Thyroid gland (tissue), 4 donors: ENCODE measurements around the gene B4GALT5.
"Not testable (repeated sequence)": the region's sequence is repeated elsewhere in the genome, so short reads cannot be mapped to it uniquely, and the experiment has no call there.

Source experiments
- CTCF ChIP-seq, 6 experiments: fragments of 200-600 bp in 3 of 6; fragments of 450-650 bp in 3 of 6; sonication (generic) in 3 of 6; IDR thresholded peaks; one replicate each; pipeline ENCODE4 v1.5.1; 2016 to 2019; ENCODE audit warnings: antibody characterized with exemption in 6 of 6, mild to moderate bottlenecking in 2 of 6, inconsistent platforms in 1 of 6, moderate library complexity in 1 of 6
- POLR2A ChIP-seq, 2 donors: fragments of 450-650 bp; IDR thresholded peaks; one replicate each; pipeline ENCODE4 v1.6.1; 2017; ENCODE audit warnings: antibody characterized with exemption in 2 of 2, mild to moderate bottlenecking in 2 of 2, moderate library complexity in 1 of 2

DNA sequence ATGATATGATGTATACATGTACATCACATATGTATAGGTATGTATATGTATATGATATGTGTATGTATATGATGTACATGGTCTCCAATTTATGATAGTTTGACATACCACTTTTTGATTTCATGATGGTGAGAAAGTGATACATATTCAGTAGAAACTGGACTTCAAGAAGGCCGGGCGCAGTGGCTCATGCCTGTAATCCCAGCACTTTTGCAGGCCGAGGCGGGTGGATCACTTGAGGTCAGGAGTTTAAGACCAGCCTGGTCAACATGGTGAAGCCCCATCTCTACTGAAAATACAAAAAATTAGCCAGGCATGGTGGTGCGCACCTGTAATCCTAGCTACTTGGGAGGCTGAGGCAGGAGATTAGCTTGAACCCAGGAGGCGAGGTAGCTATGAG lies 10.1 kb upstream of the B4GALT5 start:
- TF ChIP-seq CTCF, POLR2A (IDR thresholded peaks at IDR 0.05): not testable (repeated sequence)
